ENCODE measurements around the gene DOCK9.
A peak's percentile ranks its signal among the peaks of the same experiment; 100 is the strongest.

Gene DOCK9

DNA sequence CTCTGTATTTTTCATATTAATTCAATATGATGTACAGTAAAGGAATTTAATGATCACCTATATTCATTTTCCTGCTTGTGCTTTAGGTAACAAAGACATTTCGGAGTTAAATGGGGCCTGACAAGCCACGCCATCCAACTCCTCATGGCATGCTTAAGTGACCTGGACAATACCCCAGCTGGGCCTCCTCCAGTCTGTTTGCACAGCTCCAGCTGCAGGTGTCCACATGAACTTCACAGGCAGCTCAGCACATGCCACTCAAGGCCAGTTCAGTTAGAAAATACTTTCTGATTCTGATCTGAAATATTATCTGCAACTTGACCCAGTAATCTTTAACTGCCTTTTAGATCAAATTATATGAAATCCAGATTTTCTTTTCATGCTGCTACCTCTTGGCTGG lies 135.8 kb downstream of the DOCK9 start:
- no peak for DNase-seq

- DNase-seq: peak; percentile 64
Measured at GRCh38 chr13:98839856-98840769, 137.8 kb downstream of the DOCK9 start.

DNA sequence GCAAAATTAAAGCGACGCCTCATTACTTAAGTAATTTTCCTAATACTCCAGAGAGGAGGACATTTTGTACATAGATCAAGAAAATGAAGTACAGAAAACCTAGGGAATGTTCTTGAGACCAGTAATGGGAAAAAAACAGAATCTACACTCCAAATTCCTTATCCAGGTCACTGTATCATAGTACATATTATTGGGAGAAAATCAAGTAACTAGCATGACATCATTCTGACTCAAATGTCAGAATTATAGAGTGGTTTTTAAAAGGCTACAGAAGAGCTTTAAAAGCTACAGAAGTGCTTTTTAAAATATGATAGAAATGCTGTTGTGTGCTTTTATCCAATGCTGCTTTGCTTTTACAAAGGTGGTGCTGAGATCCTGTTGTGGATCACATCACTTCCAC lies 139.1 kb downstream of the DOCK9 start:
- DNase-seq: no peak

DNA sequence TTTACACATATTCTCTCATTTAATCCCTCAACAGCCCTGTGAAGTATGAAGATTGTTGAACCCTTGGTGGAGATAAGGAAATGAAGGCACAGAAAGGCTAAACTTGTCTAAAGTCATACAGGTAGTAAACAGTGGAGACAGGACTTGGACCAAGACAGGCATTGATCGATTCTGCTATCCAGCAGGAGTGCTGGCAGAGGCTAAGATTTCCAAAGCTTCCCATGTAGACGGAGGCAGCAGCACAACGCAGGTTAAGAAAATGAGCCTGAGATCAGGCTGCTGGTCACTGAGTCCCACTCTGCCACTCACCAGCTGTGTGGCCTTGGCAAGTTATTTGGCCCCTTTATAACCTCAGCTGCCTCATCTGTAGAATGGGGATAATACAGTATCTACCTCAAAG lies 140.0 kb downstream of the DOCK9 start:
- DNase-seq: no peak

- DNase-seq: no peak
Measured at GRCh38 chr13:98835156-98835555, 142.7 kb downstream of the DOCK9 start.

DNA sequence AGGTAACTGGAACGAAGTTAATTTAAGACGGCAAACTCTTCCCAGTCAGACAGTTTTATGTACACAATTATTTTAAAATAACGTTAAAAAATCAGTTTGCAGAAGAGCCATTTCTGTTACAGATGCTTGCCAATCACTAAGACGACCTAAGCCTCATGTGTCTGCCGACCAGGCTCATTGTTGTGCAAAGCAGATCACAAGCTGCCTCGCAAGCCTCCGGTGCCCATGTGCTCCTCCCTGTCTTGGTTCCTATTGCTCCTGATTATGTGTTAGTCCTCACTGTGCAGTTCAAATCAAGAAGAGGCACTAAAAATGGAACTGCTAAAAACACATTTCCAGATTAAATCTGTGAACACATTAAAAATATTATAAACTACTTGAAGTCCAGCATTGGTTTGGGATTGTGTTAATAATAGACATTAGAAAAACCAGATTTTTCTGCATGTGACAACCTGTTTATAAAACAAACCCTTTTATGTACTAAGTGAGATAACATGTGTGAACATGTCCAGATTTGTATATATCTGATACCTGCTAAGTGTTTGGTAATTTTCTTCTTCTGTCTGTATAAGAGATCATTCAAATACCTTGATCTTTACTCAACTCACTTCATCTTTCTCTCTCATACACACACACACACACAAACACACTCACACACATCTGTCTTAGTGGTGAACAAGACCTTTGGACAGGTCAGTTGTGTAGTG lies 143.5 kb downstream of the DOCK9 start:
- no peak for DNase-seq

DNA sequence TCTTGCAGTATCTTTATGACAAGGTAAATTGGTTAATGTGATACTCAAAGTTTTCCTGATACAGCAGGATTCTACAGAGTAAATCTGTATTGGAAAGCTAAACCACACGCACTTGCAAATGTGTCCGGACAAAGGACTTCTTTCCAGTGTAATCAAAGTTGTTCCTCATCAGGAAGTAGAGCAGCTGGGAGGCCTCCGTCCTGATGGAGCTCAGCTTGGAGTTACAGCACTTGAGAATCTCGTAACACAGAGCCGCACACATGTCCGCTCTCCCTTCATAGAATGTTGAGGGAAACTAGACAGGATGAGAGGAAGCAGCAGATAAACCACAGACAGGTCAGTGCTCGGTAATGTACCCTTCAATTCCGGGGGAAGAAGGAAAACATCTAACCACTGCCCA lies 146.6 kb downstream of the DOCK9 start:
- no peak for DNase-seq

- DNase-seq: no peak
Measured at GRCh38 chr13:98829541-98829940, 148.3 kb downstream of the DOCK9 start.

- no peak for DNase-seq
Measured at GRCh38 chr13:98828614-98829013, 149.2 kb downstream of the DOCK9 start.

GRCh38 chr13:98827449-98827848 lies 150.4 kb downstream of the DOCK9 start:
- DNase-seq: no peak

DNA sequence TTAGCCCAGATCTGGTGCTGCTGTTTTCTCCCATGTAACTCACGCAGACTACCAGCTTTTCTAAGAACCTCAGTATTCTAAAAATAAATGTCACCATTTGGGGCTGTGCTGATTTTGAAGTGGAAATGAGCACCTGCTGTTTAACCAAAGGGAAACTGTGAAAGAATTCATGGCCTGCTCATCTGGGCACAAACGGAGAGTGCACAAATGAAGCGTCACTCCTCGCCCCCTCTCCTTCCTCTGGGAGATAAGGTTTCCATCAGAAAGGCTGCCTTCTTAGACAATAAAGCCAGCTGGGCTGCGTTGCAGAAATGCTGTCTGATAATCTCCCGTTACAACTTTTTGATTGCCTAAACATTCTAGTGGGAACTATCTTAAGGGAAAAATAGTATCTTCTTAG lies 151.7 kb downstream of the DOCK9 start:
- DNase-seq: no peak

DNA sequence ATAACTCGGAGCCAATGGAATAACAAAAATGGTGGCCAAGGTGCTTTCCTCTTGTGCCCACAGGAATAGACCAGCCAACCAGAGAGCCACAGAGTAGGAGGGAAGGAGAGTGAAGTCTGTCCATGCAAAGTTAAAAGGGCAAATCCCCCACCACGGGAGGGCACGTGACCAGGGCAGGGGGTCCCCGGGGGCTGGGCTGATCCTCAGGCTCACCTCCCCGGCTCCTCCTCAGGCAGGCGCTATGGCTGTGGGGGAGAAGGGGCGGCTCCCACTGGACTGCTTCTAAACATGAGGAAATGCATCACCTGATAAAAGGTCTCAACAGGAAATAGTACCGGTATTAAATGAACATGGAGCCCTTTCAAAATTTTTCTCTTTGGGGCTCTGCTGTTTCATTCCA lies 152.2 kb downstream of the DOCK9 start:
- no peak for DNase-seq

- no peak for DNase-seq
Measured at GRCh38 chr13:98824376-98825160, 153.3 kb downstream of the DOCK9 start.

DNA sequence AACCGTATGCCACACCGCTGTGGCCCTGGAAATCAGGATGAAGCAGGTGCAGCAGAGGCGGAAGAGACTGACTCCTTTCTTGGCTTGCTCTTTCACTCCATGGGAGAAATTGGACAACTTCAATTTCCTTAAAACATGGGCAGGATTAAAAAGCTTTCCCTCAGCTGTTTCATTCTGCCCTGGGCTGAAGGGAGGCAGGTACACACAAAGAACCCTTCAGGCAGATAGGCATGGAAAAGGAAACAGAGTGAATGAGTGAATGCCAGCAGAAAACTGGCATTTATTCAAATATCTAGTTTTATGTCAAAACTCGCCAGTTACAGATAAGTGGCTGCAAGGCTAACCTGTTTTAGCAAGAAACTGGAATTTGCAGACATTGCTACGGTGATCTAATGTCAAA lies 154.4 kb downstream of the DOCK9 start:
- DNase-seq: no peak

- DNase-seq: no peak
Measured at GRCh38 chr13:98822225-98822606, 155.6 kb downstream of the DOCK9 start.

- no peak for DNase-seq
Measured at GRCh38 chr13:98821372-98822224, 156.3 kb downstream of the DOCK9 start.

DNA sequence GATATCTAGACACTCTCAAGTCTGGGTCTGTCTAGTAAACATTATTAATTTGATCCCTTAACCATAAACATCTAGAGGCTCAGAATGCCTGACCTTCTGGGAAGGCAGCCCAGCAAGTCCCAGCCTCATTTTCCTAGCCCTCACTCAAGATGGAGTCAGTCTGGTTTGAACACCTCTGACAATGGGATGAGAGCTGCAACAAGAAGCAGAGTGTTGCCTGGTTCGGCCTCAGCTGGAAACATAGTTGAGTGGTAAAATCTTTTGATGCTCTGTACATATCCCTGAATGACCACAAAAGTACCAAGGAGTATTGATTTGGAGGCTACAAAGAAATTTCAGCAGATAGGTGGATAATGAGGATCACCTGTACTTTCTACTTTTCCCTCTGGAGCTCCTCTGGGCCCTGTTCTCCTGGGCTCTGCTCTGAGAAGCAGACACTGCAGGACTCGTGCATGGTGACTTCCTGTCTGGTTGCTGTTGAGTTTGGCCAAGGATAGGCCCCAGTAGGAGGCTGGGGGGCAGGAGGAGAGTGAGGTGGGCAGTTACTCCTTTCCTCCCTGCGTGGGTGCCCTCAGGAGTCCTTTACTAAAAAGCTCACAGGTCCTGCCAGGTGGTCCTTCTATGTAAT lies 157.0 kb downstream of the DOCK9 start:
- no peak for DNase-seq

DNA sequence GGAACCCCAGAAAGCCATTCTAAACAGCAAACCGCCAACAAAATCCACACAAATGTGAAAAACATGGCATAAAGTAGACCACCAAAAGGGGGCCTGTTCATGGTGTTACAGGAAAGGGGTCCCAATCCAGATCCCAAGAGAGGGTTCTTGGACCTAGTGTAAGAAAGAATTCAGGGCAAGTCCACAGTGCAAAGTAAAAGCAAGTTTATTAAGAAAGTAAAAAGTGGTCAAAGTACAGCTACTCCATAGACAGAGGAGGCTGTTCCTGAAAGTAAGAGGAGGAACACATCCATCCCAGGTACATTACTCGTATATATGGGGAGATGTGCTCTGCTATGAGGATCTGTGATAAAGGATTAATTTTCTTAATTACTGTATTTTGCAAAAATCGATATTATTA lies 157.6 kb downstream of the DOCK9 start:
- no peak for DNase-seq

GRCh38 chr13:98819382-98820010 lies 158.4 kb downstream of the DOCK9 start:
- DNase-seq: no peak

- DNase-seq: no peak
Measured at GRCh38 chr13:98816406-98816805, 161.5 kb downstream of the DOCK9 start.

- no peak for DNase-seq
Measured at GRCh38 chr13:98813993-98814392, 163.9 kb downstream of the DOCK9 start.

All from stimulated activated CD4-positive, alpha-beta T cell treated with anti-CD3 and anti-CD28 coated beads, Interleukin-15, amount 100 ng/mL, for 24 hours (primary cell).